GM12865 (cell line): ENCODE data around the gene HDHD5.

ENCODE experiments used
- DNase-seq: peaks from one replicate; pipeline ENCODE4 v3.0.0; 2010; ENCODE audit warnings: low read depth
- H3K4me3 ChIP-seq: 2 replicates; pipeline ENCODE4 v1.5.1; 2011; ENCODE audit warnings: mild to moderate bottlenecking, low read depth, low read length, control low read depth
- CTCF ChIP-seq: IDR thresholded peaks from 2 replicates; pipeline ENCODE4 v1.5.1; 2011; ENCODE audit warnings: low read length, control low read depth, low read depth, inconsistent platforms; ENCODE audit not compliant: insufficient read depth; ENCODE audit errors: missing control alignments

The HDHD5 gene

GRCh38 chr22:17135153-17135760 is 23.8 kb downstream of the HDHD5 start:
- TF ChIP-seq CTCF: no peak
- no peak for DNase-seq
- no peak overlapping the region for H3K4me3 ChIP-seq

GRCh38 chr22:17133137-17133536 is 25.9 kb downstream of the HDHD5 start:
- no peak for DNase-seq
- H3K4me3 ChIP-seq: no peak overlapping the region
- TF ChIP-seq CTCF: no peak

GRCh38 chr22:17132112-17132511 is 27.0 kb downstream of the HDHD5 start:
- DNase-seq: no peak
- H3K4me3 ChIP-seq: no peak overlapping the region
- no peak for TF ChIP-seq CTCF

- H3K4me3 ChIP-seq: no peak overlapping the region
- no peak for DNase-seq
Measured at GRCh38 chr22:17131686-17132085, 27.4 kb downstream of the HDHD5 start.

GRCh38 chr22:17130199-17130598 is 28.9 kb downstream of the HDHD5 start:
- TF ChIP-seq CTCF: no peak
- no peak overlapping the region for H3K4me3 ChIP-seq
- DNase-seq: no peak

More at GRCh38 chr22:17131686-17132085, 27.4 kb downstream of the HDHD5 start:
- TF ChIP-seq CTCF: no peak

GRCh38 chr22:17121233-17122195 is 37.6 kb downstream of the HDHD5 start, which contains the start of gene TMEM121B:
TSS of gene TMEM121B (minus strand) at chr22:17121360. CDS start at chr22:17121127, 233 bp downstream.
- H3K4me3 ChIP-seq: no peak within 1 kb of the TSS
- no peak for DNase-seq
- TF ChIP-seq CTCF: no peak
